ENCODE measurements around the gene TFB2M.
"Not testable (repeated sequence)": the region's sequence is repeated elsewhere in the genome, so short reads cannot be mapped to it uniquely, and the experiment has no call there.

The TFB2M gene, protein sequence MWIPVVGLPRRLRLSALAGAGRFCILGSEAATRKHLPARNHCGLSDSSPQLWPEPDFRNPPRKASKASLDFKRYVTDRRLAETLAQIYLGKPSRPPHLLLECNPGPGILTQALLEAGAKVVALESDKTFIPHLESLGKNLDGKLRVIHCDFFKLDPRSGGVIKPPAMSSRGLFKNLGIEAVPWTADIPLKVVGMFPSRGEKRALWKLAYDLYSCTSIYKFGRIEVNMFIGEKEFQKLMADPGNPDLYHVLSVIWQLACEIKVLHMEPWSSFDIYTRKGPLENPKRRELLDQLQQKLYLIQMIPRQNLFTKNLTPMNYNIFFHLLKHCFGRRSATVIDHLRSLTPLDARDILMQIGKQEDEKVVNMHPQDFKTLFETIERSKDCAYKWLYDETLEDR

DNA sequence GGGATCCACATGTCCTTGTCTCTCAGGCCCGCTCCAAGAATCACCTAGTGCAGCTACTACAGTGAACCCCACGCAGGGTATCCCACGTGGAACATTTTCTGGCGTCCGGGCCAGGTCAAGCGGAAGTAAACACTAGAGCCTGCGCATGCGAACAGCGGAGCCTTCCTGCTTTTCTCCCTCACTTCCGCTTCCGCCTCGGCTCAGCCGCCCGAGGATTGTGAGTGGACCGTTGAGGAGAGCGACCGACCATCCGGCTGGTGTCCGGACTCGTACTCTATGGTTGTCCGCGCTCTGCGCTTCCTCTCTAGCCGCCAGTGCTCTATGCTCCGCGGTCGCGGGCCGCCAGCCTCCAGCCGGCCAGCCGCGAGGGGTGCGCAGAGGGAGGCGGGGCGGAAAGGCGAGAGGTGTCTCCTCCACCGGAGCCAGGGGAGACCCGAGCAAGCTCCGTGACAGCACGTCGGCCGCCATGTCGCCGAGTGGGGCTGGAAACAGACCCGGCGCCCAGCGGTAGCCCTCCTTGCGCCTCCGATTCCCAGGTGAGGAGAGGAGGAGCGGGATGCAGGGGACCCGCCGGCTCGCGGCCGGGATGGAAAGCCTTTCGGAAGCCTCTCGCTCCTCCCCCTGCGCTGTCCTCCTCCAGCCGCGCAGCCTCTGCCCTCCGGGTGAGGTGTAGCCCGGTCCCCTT, at the start of gene TFB2M, which contains the start of gene CNST:
Gene TFB2M (minus strand): TSS at position 134 of the 685 bp plus-strand sequence. CDS start 123 bp downstream, at position 11.
Gene CNST (plus strand): TSS at position 329 of the 685 bp plus-strand sequence. CDS start 25,107 bp downstream, outside the sequence.
- peak within 1 kb of the TSS; percentile 91 for H3K4me3 Mint-ChIP-seq
- peaks cover 35% of the 10 kb centered on the region for H3K4me1 Mint-ChIP-seq
- peaks cover 59% of the 10 kb centered on the region for H3K36me3 Mint-ChIP-seq
- H3K27ac Mint-ChIP-seq = peak within 1 kb of the TSS; percentile 95
- peak; percentile 96 to 99 for DNase-seq (ENCODE audit: low spot score in 2 of 2)
- no peaks in the 10 kb centered on the region for H3K9me3 Mint-ChIP-seq
- peak; percentile 95 for ATAC-seq

DNA sequence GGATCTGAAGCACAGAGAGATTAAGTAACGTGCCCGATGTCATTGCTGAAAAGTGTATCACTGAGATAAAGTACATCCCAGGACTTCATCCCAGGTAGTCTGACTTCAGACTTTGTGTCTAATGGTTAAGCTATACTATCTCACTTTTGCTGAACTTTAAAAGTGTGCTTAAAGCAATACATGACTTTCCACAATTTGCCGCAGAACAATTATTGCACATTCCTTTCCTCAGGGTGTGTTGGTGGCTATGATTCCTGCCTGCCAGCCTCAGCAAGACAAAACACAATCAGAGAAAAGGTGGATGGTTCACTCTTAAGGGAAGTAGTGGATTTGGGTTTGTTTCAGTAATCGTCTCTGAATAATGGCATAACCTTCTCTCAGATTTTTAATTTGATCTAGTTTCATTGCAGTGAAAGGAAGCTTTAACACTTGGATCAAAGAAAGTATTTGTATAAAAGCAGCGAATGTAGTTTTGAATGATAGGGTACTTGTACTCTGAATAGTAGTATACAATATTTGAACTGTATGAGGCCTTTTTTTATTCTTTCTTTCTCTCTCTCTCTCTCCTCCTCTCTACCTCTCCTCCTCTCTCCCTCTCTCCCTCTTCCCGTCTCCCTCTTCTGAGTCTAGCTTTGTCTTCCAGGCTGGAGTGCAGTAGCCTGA, 47.2 kb upstream of the TFB2M start:
- ATAC-seq (no peak), DNase-seq (ENCODE audit: low spot score in 2 of 2) (no peak)
- H3K36me3 Mint-ChIP-seq = peaks cover 7% of the 10 kb centered on the region
- no peaks in the 10 kb centered on the region for H3K9me3 Mint-ChIP-seq
- no peak overlapping the region for H3K4me3 Mint-ChIP-seq
- peak overlapping the region; percentile 67 for H3K27ac Mint-ChIP-seq
- peaks cover 37% of the 10 kb centered on the region for H3K4me1 Mint-ChIP-seq

DNA sequence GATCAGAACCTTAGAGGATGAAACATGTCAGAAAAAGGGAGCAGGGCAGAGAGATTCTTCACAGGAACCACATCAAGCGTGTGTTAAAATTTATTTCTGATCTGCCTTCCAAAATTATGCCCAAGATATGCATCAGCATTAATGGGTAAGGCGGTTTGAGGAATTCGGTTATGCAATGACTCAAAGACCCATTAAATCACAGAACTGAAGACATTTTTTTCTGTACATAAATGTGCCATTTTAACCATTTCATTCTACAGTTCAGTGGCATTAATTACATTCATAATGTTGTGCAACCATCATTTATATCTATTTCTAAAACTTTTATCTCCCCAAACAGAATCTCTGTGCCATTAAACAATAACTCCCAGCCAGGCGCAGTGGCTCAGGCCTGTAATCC, 43.6 kb upstream of the TFB2M start:
- ATAC-seq = no peak
- H3K27ac Mint-ChIP-seq = peak overlapping the region; percentile 86

DNA sequence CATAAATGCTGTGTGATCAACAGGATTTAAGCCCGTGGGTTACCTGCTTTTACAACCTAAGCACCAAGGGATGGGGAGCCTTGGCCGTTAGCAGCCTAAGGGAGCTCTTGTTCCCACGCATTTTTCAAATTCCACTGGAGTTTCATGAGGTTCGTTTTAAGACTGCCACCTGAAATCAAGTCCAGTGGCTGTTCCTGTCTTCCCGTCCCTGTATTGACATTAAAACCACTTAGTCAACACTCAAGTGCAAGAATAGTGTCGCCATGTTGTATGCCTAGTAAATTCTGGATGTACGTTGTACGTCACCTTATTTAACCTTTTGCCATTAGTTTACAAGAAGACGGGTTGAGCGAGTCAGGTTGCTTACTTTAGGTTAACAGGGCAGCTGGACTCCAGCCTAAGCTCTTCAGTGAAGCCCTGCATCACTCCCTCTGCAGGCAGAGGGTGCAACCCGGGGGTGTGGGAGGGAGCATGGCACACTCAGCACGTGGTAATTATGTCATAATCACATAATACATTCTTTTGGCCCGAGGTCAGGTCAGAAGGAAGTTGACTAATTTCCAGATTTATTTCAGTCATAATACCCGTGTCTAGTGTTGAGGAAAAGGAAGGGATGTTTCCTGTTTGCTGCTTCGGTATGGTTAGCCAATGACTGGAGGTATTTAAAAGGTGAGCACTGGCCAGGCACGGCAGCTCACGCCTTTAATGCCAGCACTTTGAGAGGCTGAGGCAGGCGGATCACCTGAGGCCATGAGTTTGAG, 42.7 kb upstream of the TFB2M start:
- peaks cover 43% of the 10 kb centered on the region for H3K4me1 Mint-ChIP-seq
- DNase-seq (ENCODE audit: low spot score in 2 of 2) (peak in 1 of 2 donors; percentile 56), ATAC-seq (peak; percentile 92)
- H3K36me3 Mint-ChIP-seq = peaks cover 7% of the 10 kb centered on the region
- H3K27ac Mint-ChIP-seq = peak overlapping the region; percentile 86
- no peak overlapping the region for H3K4me3 Mint-ChIP-seq
- no peaks in the 10 kb centered on the region for H3K9me3 Mint-ChIP-seq

More for the DNA sequence above, 43.6 kb upstream of the TFB2M start:
- no peaks in the 10 kb centered on the region for H3K9me3 Mint-ChIP-seq
- peaks cover 43% of the 10 kb centered on the region for H3K4me1 Mint-ChIP-seq
- peaks cover 7% of the 10 kb centered on the region for H3K36me3 Mint-ChIP-seq
- no peak overlapping the region for H3K4me3 Mint-ChIP-seq
- DNase-seq (ENCODE audit: low spot score in 2 of 2) = no peak

DNA sequence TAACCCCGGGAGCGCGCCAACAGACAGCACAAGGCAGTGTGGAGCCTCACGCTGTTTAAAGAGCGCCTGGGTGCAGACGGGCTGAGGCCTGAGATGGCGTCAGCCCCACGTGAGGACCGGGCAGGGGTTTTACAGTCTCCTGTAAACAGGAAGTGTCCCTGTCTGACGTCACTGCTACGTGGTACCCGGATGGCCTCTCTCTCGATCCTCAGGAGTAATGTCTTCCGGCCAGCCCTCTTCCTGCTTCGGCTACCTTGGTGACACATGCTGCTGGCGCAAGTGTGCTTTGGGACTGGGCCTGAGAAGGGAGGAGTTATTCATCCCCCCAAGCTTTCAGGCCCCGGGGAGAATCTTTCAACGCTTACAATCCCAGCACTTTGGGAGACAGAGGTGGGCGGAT, 41.4 kb upstream of the TFB2M start:
- Mint-ChIP-seq H3K4me1 (peaks cover 43% of the 10 kb centered on the region), H3K27ac (no peak overlapping the region), H3K4me3 (no peak overlapping the region), H3K36me3 (peaks cover 7% of the 10 kb centered on the region), H3K9me3 (no peaks in the 10 kb centered on the region)
- no peak for ATAC-seq
- no peak for DNase-seq (ENCODE audit: low spot score in 2 of 2)

DNA sequence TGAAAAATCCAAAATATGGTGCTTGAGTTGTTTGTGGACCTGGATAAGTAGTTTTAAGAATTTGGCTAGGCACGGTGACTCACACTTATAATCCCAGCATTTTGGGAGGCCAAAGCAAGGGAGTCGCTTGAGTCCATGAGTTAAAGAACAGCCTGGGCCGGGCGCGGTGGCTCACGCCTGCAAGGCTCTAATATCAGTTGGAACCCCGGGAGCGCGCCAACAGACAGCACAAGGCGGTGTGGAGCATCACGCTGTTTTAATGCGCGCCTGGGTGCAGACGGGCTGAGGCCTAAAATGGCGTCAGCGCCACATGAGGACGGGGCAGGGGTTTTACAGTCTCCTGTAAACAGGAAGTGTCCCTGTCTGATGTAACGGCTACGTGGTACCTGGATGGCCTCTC, 39.2 kb upstream of the TFB2M start:
- DNase-seq (ENCODE audit: low spot score in 2 of 2); H3K9me3 Mint-ChIP-seq; H3K4me3 Mint-ChIP-seq; H3K36me3 Mint-ChIP-seq; H3K27ac Mint-ChIP-seq; ATAC-seq: not testable (repeated sequence)
- H3K4me1 Mint-ChIP-seq = peaks cover 54% of the 10 kb centered on the region

DNA sequence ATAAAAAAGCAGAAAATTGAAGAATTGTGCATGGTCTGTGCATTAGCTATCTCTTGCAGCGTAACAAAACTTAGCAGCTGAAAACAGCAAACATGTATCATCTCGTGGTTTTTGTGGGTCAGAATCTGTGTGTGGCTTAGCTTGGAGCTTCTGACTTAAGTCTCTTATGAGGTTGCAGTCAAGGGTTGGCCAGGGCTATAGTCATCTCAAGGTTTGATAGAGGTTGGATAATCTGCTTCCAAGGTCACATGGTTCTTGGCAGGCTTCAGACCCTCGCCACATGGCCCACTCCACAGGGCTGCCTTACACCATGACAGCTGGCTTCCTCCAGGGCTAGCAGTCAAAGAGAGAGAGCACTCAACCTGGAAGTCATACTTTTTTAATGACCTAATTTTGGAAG, 36.1 kb upstream of the TFB2M start:
- DNase-seq (ENCODE audit: low spot score in 2 of 2) (no peak), ATAC-seq (peak; percentile 99)
- Mint-ChIP-seq H3K27ac (no peak overlapping the region), H3K9me3 (no peaks in the 10 kb centered on the region), H3K4me1 (peaks cover 36% of the 10 kb centered on the region), H3K4me3 (no peak overlapping the region), H3K36me3 (no peaks in the 10 kb centered on the region)

DNA sequence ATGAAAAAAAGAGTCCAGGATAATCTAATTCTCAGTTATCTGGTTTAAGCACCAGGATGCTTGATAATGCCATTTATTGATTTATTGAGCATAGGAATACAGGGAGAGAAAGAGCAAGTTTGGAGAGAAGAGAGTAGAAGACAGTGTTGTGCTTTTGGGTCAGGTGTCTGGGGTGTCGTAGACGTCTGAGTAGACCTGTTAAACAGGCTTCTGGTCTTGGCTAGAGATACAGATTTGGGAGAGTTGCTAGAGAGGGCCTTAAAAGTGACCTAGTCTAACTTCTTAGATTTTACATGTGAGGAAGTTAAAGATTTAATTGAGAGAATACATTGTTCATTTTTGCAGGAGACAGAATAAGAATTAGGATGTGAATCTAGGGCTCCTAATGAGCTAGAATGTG, 34.5 kb upstream of the TFB2M start:
- H3K4me3 Mint-ChIP-seq = no peak overlapping the region
- ATAC-seq (no peak), DNase-seq (ENCODE audit: low spot score in 2 of 2) (no peak)
- H3K36me3 Mint-ChIP-seq = peaks cover 9% of the 10 kb centered on the region
- H3K4me1 Mint-ChIP-seq = peaks cover 36% of the 10 kb centered on the region
- H3K27ac Mint-ChIP-seq = no peak overlapping the region
- H3K9me3 Mint-ChIP-seq = no peaks in the 10 kb centered on the region

DNA sequence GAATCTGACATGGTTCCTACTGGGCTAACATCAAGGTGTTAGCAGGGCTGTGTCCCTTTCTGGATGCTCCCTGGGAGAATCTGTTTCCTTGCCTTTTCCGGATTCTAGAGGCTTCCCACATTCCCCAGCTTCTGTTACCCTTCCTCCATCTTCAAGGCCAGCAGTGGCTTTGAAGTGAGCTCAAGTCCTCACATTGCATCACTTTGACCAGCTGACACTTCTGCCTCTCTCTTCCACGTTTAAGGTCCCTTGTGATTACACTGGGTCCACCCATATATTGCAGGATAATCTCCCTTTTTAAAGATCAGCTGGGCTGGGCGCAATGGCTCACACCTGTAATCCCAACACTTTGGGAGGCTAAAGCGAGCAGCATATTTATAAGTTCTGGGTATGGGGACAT, 33.3 kb upstream of the TFB2M start:
- DNase-seq (ENCODE audit: low spot score in 2 of 2) (no peak), ATAC-seq (no peak)
- Mint-ChIP-seq H3K36me3 (peaks cover 18% of the 10 kb centered on the region), H3K9me3 (no peaks in the 10 kb centered on the region), H3K27ac (no peak overlapping the region), H3K4me1 (peaks cover 36% of the 10 kb centered on the region), H3K4me3 (no peak overlapping the region)

DNA sequence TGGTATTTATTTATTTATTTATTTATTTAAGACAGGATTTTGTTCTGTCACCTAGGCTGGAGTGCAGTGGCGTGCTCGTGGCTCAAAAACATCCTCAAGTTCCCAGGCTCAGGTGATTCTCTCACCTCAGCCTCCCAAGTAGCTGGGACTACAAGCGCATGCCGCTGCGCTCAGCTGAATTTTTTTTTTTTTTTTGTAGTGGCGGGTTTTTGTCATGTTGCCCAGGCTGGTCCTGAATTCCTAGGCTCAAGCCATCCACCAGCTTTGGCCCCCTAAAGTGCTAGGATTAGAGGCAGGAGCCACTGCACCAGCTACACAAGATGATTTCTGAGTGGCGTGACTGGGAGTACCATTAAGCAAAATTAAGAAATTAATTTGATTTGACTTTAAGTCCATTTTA, 31.9 kb upstream of the TFB2M start:
- ATAC-seq (no peak), DNase-seq (ENCODE audit: low spot score in 2 of 2) (no peak)
- no peak overlapping the region for H3K4me3 Mint-ChIP-seq
- H3K9me3 Mint-ChIP-seq = no peaks in the 10 kb centered on the region
- peaks cover 29% of the 10 kb centered on the region for H3K36me3 Mint-ChIP-seq
- H3K27ac Mint-ChIP-seq = no peak overlapping the region
- H3K4me1 Mint-ChIP-seq = peaks cover 30% of the 10 kb centered on the region

DNA sequence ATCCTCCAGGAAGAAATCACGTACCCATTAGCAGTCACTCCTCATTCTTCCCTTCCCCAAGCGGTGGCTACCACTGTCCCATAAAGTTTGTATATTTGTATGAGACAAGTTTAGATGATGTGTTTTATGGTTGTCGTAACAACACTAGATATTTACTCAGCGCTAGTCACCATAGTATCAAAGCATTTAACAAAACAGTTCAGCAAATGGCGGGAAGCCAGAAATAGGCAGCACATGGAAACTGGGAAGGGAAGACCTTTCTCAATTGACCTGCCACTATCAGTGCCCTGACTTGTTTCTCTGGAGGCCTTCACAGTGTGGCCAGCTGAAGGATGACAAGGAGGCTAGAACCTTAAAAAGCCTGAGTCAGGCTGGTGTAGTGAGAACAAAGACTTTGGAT, 31.3 kb upstream of the TFB2M start:
- no peak overlapping the region for H3K4me3 Mint-ChIP-seq

DNA sequence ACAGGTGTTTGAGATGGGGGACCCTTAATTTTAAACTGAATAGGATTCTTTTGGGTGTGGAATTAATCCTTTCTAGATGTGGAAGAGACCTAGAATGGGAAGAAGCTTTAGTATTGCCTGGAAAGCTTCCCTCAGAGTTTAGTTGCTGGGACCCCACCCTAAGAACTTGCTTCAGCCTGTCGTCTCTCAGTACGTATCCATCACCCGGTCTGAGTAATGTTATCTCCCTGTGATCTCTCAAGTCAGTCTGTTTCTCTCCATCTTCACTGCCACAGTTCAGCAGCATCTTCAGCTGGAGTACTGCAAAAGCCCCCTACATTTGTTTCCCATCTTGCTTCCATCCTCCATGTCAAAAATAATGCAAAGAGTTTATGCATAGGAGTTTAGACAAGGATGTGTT, 29.1 kb upstream of the TFB2M start:
- H3K4me3 Mint-ChIP-seq = no peak overlapping the region
- ATAC-seq (no peak), DNase-seq (ENCODE audit: low spot score in 2 of 2) (no peak)
- H3K9me3 Mint-ChIP-seq = no peaks in the 10 kb centered on the region
- peaks cover 50% of the 10 kb centered on the region for H3K36me3 Mint-ChIP-seq
- H3K4me1 Mint-ChIP-seq = peaks cover 22% of the 10 kb centered on the region
- H3K27ac Mint-ChIP-seq = no peak overlapping the region

More for the DNA sequence above, 31.3 kb upstream of the TFB2M start:
- no peaks in the 10 kb centered on the region for H3K9me3 Mint-ChIP-seq
- no peak for DNase-seq (ENCODE audit: low spot score in 2 of 2)
- peaks cover 25% of the 10 kb centered on the region for H3K4me1 Mint-ChIP-seq
- no peak overlapping the region for H3K27ac Mint-ChIP-seq
- ATAC-seq = no peak
- peaks cover 35% of the 10 kb centered on the region for H3K36me3 Mint-ChIP-seq

DNA sequence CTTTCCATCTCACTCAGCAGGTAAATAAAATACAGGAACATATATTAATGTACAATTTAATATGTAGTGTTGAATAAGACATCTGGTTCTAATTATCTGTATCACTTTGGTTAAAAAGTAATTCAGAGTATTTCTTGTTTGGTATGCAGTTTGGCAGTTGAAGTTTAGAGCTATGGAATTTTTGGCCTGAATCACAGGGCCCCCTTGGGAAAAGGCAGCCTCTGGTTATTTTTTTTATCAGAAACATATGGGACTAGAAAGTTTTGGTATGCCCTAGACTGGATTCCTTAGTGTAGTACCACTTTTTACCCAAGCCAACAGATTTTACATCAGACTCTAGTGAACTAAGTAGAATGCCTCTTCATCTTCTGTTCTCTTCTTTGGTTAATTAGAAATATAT, 26.6 kb upstream of the TFB2M start:
- peaks cover 50% of the 10 kb centered on the region for H3K36me3 Mint-ChIP-seq
- no peak overlapping the region for H3K27ac Mint-ChIP-seq
- DNase-seq (ENCODE audit: low spot score in 2 of 2) (no peak), ATAC-seq (no peak)
- no peaks in the 10 kb centered on the region for H3K9me3 Mint-ChIP-seq
- H3K4me1 Mint-ChIP-seq = peaks cover 15% of the 10 kb centered on the region
- H3K4me3 Mint-ChIP-seq = no peak overlapping the region

DNA sequence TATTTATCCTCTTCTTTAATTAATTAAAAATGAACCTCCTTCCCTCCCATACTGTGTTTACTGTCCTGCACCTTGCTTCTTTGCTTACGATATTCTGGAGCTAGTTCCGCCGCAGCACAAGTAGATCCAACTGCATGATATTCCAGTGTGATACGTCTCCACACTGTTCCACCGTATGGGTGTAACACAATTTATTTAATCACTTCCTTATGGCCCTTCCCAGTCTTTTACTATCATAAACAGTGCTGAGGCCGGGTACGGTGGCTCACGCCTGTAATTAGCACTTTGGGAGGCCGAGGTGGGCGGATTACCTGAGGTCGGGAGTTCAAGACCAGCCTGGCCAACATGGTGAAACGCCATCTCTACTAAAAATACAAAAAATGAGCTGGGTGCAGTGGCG, 25.9 kb upstream of the TFB2M start:
- Mint-ChIP-seq H3K9me3 (no peaks in the 10 kb centered on the region), H3K4me1 (peaks cover 15% of the 10 kb centered on the region), H3K27ac (no peak overlapping the region), H3K36me3 (peaks cover 50% of the 10 kb centered on the region), H3K4me3 (no peak overlapping the region)
- ATAC-seq (no peak), DNase-seq (ENCODE audit: low spot score in 2 of 2) (no peak)

DNA sequence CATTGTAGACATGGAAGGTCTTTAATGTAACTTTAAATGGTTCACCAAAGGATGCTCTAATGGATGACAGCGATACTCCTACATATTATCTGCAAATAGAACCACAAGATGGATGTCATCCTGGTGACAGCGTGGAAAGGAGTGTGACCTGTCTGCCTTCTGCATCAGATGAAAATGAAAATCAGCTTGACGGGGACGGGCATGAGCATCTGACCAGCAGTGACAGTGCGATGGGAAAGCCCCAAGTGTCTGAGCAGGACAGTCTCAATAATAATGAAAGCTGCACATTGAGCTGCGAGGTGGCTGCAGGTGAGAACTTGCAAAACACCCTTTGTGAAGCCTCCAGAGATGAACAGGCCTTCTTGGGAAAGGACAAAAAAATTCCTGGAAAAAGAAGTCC, 25.4 kb upstream of the TFB2M start:
- Mint-ChIP-seq H3K4me1 (peaks cover 15% of the 10 kb centered on the region), H3K4me3 (no peak overlapping the region), H3K9me3 (no peaks in the 10 kb centered on the region), H3K27ac (peak overlapping the region; percentile 18), H3K36me3 (peaks cover 49% of the 10 kb centered on the region)
- peak; percentile 87 for ATAC-seq
- no peak for DNase-seq (ENCODE audit: low spot score in 2 of 2)

All from stimulated activated effector memory CD8-positive, alpha-beta T cell treated with anti-CD3 and anti-CD28 coated beads, Interleukin-12 subunit alpha, Interleukin-12 subunit beta, amount 100 ng/mL, for 72 hours (primary cell).